Lung (tissue), 12 donors: ENCODE results near the gene CCR5. TPM values are rescaled to one million over a fixed set of nuclear protein-coding genes. Genes with fewer than 3 reads are reported as not detected.

Source experiments
- ATAC-seq: fragments of 200-7000 bp; cut with Tn5 transposase; one replicate; pipeline ENCODE4 v1.9.1; 2020; ENCODE audit warnings: moderate number of reproducible peaks; ENCODE audit not compliant: insufficient read depth, low FRiP score
- DNase-seq, 3 donors: peaks; one replicate each; pipeline ENCODE4 v3.0.0-alpha.2; 2013 to 2017
- H3K27ac ChIP-seq, 2 donors: one replicate each; pipeline ENCODE4 v1.5.1; 2013; ENCODE audit warnings: mild to moderate bottlenecking in 2 of 2, moderate library complexity in 2 of 2, control low read depth in 1 of 2, inconsistent platforms in 1 of 2, low read depth in 1 of 2, low read length in 1 of 2
- H3K27me3 ChIP-seq, 3 donors: one replicate each; pipeline ENCODE4 v1.5.1; 2013; ENCODE audit warnings: low read length in 2 of 3; ENCODE audit not compliant: control insufficient read depth in 3 of 3, insufficient read depth in 3 of 3
- H3K36me3 ChIP-seq, 4 donors: one replicate each; pipeline ENCODE4 v1.5.1; 2013; ENCODE audit warnings: low read length in 4 of 4, mild to moderate bottlenecking in 1 of 4, moderate library complexity in 1 of 4; ENCODE audit not compliant: control insufficient read depth in 4 of 4, insufficient read depth in 4 of 4
- H3K4me1 ChIP-seq, 5 donors: one replicate each; pipeline ENCODE4 v1.5.1; 2013; ENCODE audit warnings: low read length in 5 of 5, mild to moderate bottlenecking in 2 of 5, moderate library complexity in 1 of 5; ENCODE audit not compliant: control insufficient read depth in 5 of 5, insufficient read depth in 5 of 5
- H3K4me3 ChIP-seq: one replicate; pipeline ENCODE4 v1.5.1; 2013; ENCODE audit warnings: mild to moderate bottlenecking, control low read depth, moderate library complexity
- H3K9ac ChIP-seq, 2 donors: one replicate each; pipeline ENCODE4 v1.5.1; 2013; ENCODE audit warnings: low read length in 2 of 2, control low read depth in 1 of 2; ENCODE audit not compliant: insufficient read depth in 1 of 2
- H3K9me3 ChIP-seq, 4 donors: one replicate each; pipeline ENCODE4 v1.5.1; 2013; ENCODE audit warnings: low read length in 3 of 4, mild to moderate bottlenecking in 1 of 4, moderate library complexity in 1 of 4; ENCODE audit not compliant: control insufficient read depth in 4 of 4, insufficient read depth in 3 of 4
- CTCF ChIP-seq: IDR thresholded peaks from 2 replicates; pipeline ENCODE4 v1.5.1; 2012; ENCODE audit warnings: mild to moderate bottlenecking; ENCODE audit errors: control extremely low read depth, extremely low read depth
- WGBS, 2 donors: extraction: QIAGEN DNeasy Blood & Tissue Kit; methylation state at CpG; one replicate each; pipeline ENCODE4 v1.1.7; 2013; 5-methylcytosine and 5-hydroxymethylcytosine counted together
- polyA plus RNA-seq, 2 donors: library from polyadenylated mRNA; stranded (reverse); fragments of 200-250 nt; gene quantifications; one replicate each; pipeline ENCODE4 v1.2.1, GENCODE V29; 2013
- total RNA-seq, 2 donors: library from RNA; depleted of rRNA in 1 of 2; stranded (reverse); fragments of >200 nt in 1 of 2; gene quantifications; one replicate each; pipeline ENCODE4 v1.2.1, GENCODE V29; 2014 to 2021
- donor health status: control.
- donor health status: control.
- donor health status: Bipolar disorder and iron deficiency.
- donor health status: healthy.
- donor health status: DM: yes; HTN: yes; CAD: no.

Gene CCR5
- total and polyA plus RNA-seq, 4 donors: 2.2 to 16.6 (median 3.6) TPM

GRCh38 chr3:46375814-46376213, 5.1 kb downstream of the CCR5 start:
- H3K27ac ChIP-seq: no peak overlapping the region
- no peak overlapping the region for H3K4me3 ChIP-seq
- no peaks in the 10 kb centered on the region for H3K36me3 ChIP-seq
- H3K4me1 ChIP-seq: peaks cover 0 to 19% (median 5%) of the 10 kb centered on the region in 5 donors
- H3K9me3 ChIP-seq: no peaks in the 10 kb centered on the region
- WGBS, 2 donors: 4 to 23% methylated on average over 2 of the region's 2 CpGs
- DNase-seq (no peak), ATAC-seq (no peak)
- H3K27me3 ChIP-seq: no peaks in the 10 kb centered on the region
- H3K9ac ChIP-seq: no peak overlapping the region
- no peak for TF ChIP-seq CTCF

GRCh38 chr3:46378426-46378942, 7.7 kb downstream of the CCR5 start:
- Histone ChIP-seq H3K27me3 (no peaks in the 10 kb centered on the region), H3K36me3 (no peaks in the 10 kb centered on the region), H3K9me3 (no peaks in the 10 kb centered on the region), H3K27ac (no peak overlapping the region), H3K4me3 (no peak overlapping the region), H3K9ac (no peak overlapping the region), H3K4me1 (peaks cover 0 to 38% (median 11%) of the 10 kb centered on the region in 5 donors)
- DNase-seq: peak; percentile 77 to 85 (median 79)
- no peak for ATAC-seq
- WGBS, 2 donors: 46% methylated on average over 8 of the region's 8 CpGs
- TF ChIP-seq CTCF: peak; percentile 67

- no peak for ATAC-seq
- peak overlapping the region in 1 of 2 donors; percentile 88 for H3K27ac ChIP-seq
- 66 to 78% methylated on average over 8 of the region's 8 CpGs for WGBS, 2 donors
These were observed 9.9 kb downstream of the CCR5 start for GRCh38 chr3:46380471-46381221.

More at GRCh38 chr3:46380471-46381221, 9.9 kb downstream of the CCR5 start:
- no peaks in the 10 kb centered on the region for H3K36me3 ChIP-seq
- H3K9me3 ChIP-seq: no peaks in the 10 kb centered on the region
- no peak for TF ChIP-seq CTCF
- peak; percentile 30 to 81 (median 73) for DNase-seq
- no peaks in the 10 kb centered on the region for H3K27me3 ChIP-seq
- H3K9ac ChIP-seq: no peak overlapping the region
- H3K4me3 ChIP-seq: no peak overlapping the region
- peaks cover 0 to 48% (median 11%) of the 10 kb centered on the region in 5 donors for H3K4me1 ChIP-seq
